Measurements from ENCODE around the gene CCNO.

DNA sequence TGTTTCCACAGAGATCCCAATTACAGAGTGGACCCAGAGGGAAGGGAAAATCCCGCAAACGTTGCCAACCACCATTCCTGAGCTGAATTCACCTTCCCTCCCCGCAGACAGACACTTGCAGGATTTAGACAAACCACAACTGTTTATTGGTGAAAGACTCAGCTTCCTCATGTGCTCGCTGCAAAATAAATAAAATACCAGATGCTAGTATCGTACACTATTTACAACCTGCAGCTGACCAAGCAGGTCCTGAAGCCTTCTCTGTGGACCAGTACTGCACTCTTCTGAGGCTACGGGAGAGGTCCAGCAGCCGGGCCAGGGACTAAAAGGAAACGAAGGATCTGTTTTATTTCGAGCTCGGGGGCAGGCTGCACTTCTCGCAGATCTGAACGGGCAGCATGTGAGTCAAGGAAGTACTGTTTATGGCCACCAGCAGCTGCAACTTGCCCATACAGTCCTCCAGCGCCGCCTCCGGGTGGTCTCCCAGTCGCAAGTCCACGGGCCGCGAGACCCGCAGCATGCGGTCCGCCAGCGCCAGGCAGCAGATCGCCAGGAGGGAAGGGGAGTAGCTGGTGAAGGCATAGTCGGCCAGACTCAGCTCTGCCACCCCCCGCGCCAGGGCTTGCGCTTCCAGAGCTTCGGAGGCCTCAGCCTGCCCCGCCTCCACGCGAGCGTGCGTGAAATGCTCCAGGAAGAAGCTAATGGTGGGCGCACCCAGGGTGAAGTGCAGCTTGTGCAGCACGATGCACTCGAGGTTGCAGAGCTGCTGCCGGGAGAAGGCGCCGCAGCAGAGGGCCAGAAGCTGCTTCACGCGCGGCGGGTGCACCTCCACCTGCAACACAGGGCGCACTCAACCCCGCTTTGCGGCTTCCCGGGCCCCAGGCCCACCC, 2.1 kb downstream of the CCNO start:
- TF ChIP-seq POLR2AphosphoS5 (IDR thresholded peaks at IDR 0.05) (no peak), POLR2A (IDR thresholded peaks at IDR 0.05) (no peak)
- TF ChIP-seq, protein P1, sequence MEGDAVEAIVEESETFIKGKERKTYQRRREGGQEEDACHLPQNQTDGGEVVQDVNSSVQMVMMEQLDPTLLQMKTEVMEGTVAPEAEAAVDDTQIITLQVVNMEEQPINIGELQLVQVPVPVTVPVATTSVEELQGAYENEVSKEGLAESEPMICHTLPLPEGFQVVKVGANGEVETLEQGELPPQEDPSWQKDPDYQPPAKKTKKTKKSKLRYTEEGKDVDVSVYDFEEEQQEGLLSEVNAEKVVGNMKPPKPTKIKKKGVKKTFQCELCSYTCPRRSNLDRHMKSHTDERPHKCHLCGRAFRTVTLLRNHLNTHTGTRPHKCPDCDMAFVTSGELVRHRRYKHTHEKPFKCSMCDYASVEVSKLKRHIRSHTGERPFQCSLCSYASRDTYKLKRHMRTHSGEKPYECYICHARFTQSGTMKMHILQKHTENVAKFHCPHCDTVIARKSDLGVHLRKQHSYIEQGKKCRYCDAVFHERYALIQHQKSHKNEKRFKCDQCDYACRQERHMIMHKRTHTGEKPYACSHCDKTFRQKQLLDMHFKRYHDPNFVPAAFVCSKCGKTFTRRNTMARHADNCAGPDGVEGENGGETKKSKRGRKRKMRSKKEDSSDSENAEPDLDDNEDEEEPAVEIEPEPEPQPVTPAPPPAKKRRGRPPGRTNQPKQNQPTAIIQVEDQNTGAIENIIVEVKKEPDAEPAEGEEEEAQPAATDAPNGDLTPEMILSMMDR (IDR thresholded peaks at IDR 0.05): no peak

Measured in breast epithelium (tissue), 3 donors.